ENCODE data around the gene KNTC1. TPM values are rescaled to one million over a fixed set of nuclear protein-coding genes. Genes with fewer than 3 reads are reported as not detected.

KNTC1 gene
- total and polyA plus RNA-seq, 2 of the 13 experiments (the other 11 are each of a cell fraction or from before 2014, with no cell fraction given), result 45.1 to 57.6 TPM

GRCh38 chr12:122668268-122668667, 141.2 kb downstream of the KNTC1 start:
- ChIA-PET POLR2A (no interaction called here), CTCF (ENCODE audit: low intra/inter-chr PET ratio, low total read pairs) (no interaction called here)
- Histone ChIP-seq H3K36me3 (replicated peaks in 1 of 2; ENCODE audit: control insufficient read depth in 1 of 2, insufficient read depth in 2 of 2, low read length in 2 of 2) (no peaks in the 10 kb centered on the region), H2AFZ (ENCODE audit: low read length) (no peak overlapping the region), H3K4me3 (replicated peaks in 1 of 3; ENCODE audit: insufficient read depth in 1 of 3, low read depth in 2 of 3, low read length in 3 of 3) (no peak overlapping the region), H3K9ac (ENCODE audit: insufficient read depth, low read depth, low read length) (no peak overlapping the region), H3K27me3 (ENCODE audit: control insufficient read depth in 1 of 2, insufficient read depth in 2 of 2, low read length in 2 of 2) (no peaks in the 10 kb centered on the region), H3K4me1 (ENCODE audit: insufficient read depth, low read length) (peaks cover 29% of the 10 kb centered on the region), H3K27ac (ENCODE audit: extremely low read length, insufficient read depth, low read length) (no peak overlapping the region), H4K20me1 (ENCODE audit: insufficient read depth, low read length) (no peaks in the 10 kb centered on the region), H3K9me3 (ENCODE audit: low read length) (no peaks in the 10 kb centered on the region), H3K79me2 (ENCODE audit: insufficient read depth, low read length) (no peaks in the 10 kb centered on the region), H3K4me2 (ENCODE audit: low read depth, low read length) (no peak overlapping the region)
- no TSS peak for BruUV-seq (replicated peaks)
- DNase-seq (ENCODE audit: low spot score) (no peak), FAIRE-seq (no peak), ATAC-seq (no peak)
- intact Hi-C loops (cut with micrococcal nuclease; ENCODE audit: unreplicated experiment), result no loop called here
- TF ChIP-seq GPBP1L1 (CRISPR knock-in tag; IDR thresholded peaks at IDR 0.05) (no peak), EHMT2 (IDR thresholded peaks at IDR 0.05; ENCODE audit: borderline replicate concordance, low read depth, low read length) (no peak), ZNF432 (CRISPR knock-in tag; IDR thresholded peaks at IDR 0.05; ENCODE audit: borderline replicate concordance) (no peak), NFRKB (IDR thresholded peaks at IDR 0.05) (no peak), SALL1 (CRISPR knock-in tag; IDR thresholded peaks at IDR 0.05) (no peak), ZBTB40 (IDR thresholded peaks at IDR 0.05) (peak; percentile 68), ZBTB40 (CRISPR knock-in tag; IDR thresholded peaks at IDR 0.05) (peak; percentile 96), U2AF1 (optimal IDR thresholded peaks at IDR 0.05; ENCODE audit: low read depth, low read length) (no peak)
- TF ChIP-seq, protein P1, sequence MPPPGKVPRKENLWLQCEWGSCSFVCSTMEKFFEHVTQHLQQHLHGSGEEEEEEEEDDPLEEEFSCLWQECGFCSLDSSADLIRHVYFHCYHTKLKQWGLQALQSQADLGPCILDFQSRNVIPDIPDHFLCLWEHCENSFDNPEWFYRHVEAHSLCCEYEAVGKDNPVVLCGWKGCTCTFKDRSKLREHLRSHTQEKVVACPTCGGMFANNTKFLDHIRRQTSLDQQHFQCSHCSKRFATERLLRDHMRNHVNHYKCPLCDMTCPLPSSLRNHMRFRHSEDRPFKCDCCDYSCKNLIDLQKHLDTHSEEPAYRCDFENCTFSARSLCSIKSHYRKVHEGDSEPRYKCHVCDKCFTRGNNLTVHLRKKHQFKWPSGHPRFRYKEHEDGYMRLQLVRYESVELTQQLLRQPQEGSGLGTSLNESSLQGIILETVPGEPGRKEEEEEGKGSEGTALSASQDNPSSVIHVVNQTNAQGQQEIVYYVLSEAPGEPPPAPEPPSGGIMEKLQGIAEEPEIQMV (CRISPR knock-in tag; IDR thresholded peaks at IDR 0.05; ENCODE audit: low read depth), result no peak
- in situ Hi-C loops (cut with HindIII; ENCODE audit: extremely low pct_ligation_motif_present, low pct_unique_long_range_greater_than_20kb), result no loop called here
- 52% methylated on average over 2 of the region's 2 CpGs for WGBS (ENCODE audit: low lambda C conversion rate)

Measured in HepG2 (cell line).